Liver (tissue), 9 donors: ENCODE measurements around the gene UGT1A9. TPM values are rescaled to one million over a fixed set of nuclear protein-coding genes. Genes with fewer than 3 reads are reported as not detected.

Source experiments
- DNase-seq: peaks from one replicate; pipeline ENCODE4 v3.0.0-alpha.2; 2017; ENCODE audit warnings: low spot score
- H3K27ac ChIP-seq, 2 donors: one replicate each; pipeline ENCODE4 v1.7.0; 2013; ENCODE audit warnings: inconsistent platforms in 2 of 2, low read length in 2 of 2, control low read depth in 1 of 2, low read depth in 1 of 2, mild to moderate bottlenecking in 1 of 2
- H3K27me3 ChIP-seq, 4 donors: one replicate each; pipeline versions ENCODE4 v1.6.1 to v1.7.0; 2013; ENCODE audit warnings: low read length in 3 of 4, inconsistent platforms in 1 of 4, mild to moderate bottlenecking in 1 of 4, moderate library complexity in 1 of 4; ENCODE audit not compliant: control insufficient read depth in 4 of 4, insufficient read depth in 4 of 4
- H3K36me3 ChIP-seq, 4 donors: one replicate each; pipeline versions ENCODE4 v1.6.1 to v1.7.0; 2013; ENCODE audit warnings: low read length in 3 of 4, mild to moderate bottlenecking in 3 of 4, low read depth in 1 of 4, moderate library complexity in 1 of 4; ENCODE audit not compliant: control insufficient read depth in 4 of 4, insufficient read depth in 3 of 4
- H3K4me1 ChIP-seq, 4 donors: one replicate each; pipeline versions ENCODE4 v1.6.1 to v1.7.0; 2013; ENCODE audit warnings: low read length in 3 of 4, mild to moderate bottlenecking in 3 of 4, moderate library complexity in 1 of 4; ENCODE audit not compliant: control insufficient read depth in 4 of 4, insufficient read depth in 4 of 4
- H3K4me3 ChIP-seq, 3 donors: one replicate each; pipeline versions ENCODE4 v1.6.1 to v1.7.0; 2013; ENCODE audit warnings: low read length in 3 of 3, control low read depth in 1 of 3, low read depth in 1 of 3, mild to moderate bottlenecking in 1 of 3
- H3K9ac ChIP-seq, 2 donors: one replicate each; pipeline ENCODE4 v1.7.0; 2013; ENCODE audit warnings: low read length in 2 of 2, mild to moderate bottlenecking in 2 of 2, moderate library complexity in 2 of 2, control low read depth in 1 of 2, low read depth in 1 of 2
- H3K9me3 ChIP-seq, 4 donors: one replicate each; pipeline versions ENCODE4 v1.6.1 to v1.7.0; 2013; ENCODE audit warnings: low read length in 3 of 4; ENCODE audit not compliant: control insufficient read depth in 4 of 4
- ATF3 ChIP-seq: IDR thresholded peaks from 2 replicates; pipeline ENCODE4 v1.6.1; 2016; ENCODE audit warnings: antibody characterized with exemption
- CTCF ChIP-seq: fragments of 150-350 bp; IDR thresholded peaks from 2 replicates; pipeline ENCODE4 v1.5.1; 2017; ENCODE audit warnings: improper control_type of control experiment, low read depth, low read length; ENCODE audit not compliant: missing input control
- EGR1 ChIP-seq, 2 donors: IDR thresholded peaks; 2 replicates each; pipeline ENCODE4 v1.6.1; 2016 to 2018; ENCODE audit warnings: antibody characterized with exemption in 2 of 2, low read depth in 2 of 2
- FOXA1 ChIP-seq: IDR thresholded peaks from 2 replicates; pipeline ENCODE4 v1.6.1; 2016; ENCODE audit warnings: antibody characterized with exemption
- FOXA2 ChIP-seq: IDR thresholded peaks from 2 replicates; pipeline ENCODE4 v1.6.1; 2016; ENCODE audit warnings: antibody characterized with exemption
- GABPA ChIP-seq, 2 donors: IDR thresholded peaks in 1 of 2; conservative IDR thresholded peaks in 1 of 2; 2 replicates each; pipeline ENCODE4 v1.6.1; 2016; ENCODE audit warnings: antibody characterized with exemption in 2 of 2, mild to moderate bottlenecking in 1 of 2, moderate library complexity in 1 of 2
- JUND ChIP-seq, 2 donors: IDR thresholded peaks; 2 replicates each; pipeline ENCODE4 v1.6.1; 2016; ENCODE audit warnings: antibody characterized with exemption in 2 of 2
- MAX ChIP-seq: IDR thresholded peaks from 2 replicates; pipeline ENCODE4 v1.6.1; 2016; ENCODE audit warnings: antibody characterized with exemption
- NR2F2 ChIP-seq: IDR thresholded peaks from 2 replicates; pipeline ENCODE4 v1.6.1; 2016; ENCODE audit warnings: antibody characterized with exemption
- RAD21 ChIP-seq, 2 donors: IDR thresholded peaks; 2 replicates each; pipeline ENCODE4 v1.6.1; 2016; ENCODE audit warnings: antibody characterized with exemption in 2 of 2, mild to moderate bottlenecking in 2 of 2
- REST ChIP-seq: IDR thresholded peaks from 2 replicates; pipeline ENCODE4 v1.6.1; 2016; ENCODE audit warnings: antibody characterized with exemption, mild to moderate bottlenecking
- RXRA ChIP-seq, 2 donors: IDR thresholded peaks; 2 replicates each; pipeline ENCODE4 v1.6.1; 2017 to 2018; ENCODE audit warnings: antibody characterized with exemption in 2 of 2, mild to moderate bottlenecking in 1 of 2
- SP1 ChIP-seq: IDR thresholded peaks from 2 replicates; pipeline ENCODE4 v1.6.1; 2018; ENCODE audit warnings: antibody characterized with exemption, mild to moderate bottlenecking
- TAF1 ChIP-seq: conservative IDR thresholded peaks from 2 replicates; pipeline ENCODE4 v1.6.1; 2016; ENCODE audit warnings: antibody characterized with exemption, mild to moderate bottlenecking
- YY1 ChIP-seq: IDR thresholded peaks from 2 replicates; pipeline ENCODE4 v1.6.1; 2016; ENCODE audit warnings: antibody characterized with exemption, mild to moderate bottlenecking
- ZBTB33 ChIP-seq: IDR thresholded peaks from 2 replicates; pipeline ENCODE4 v1.6.1; 2016; ENCODE audit warnings: antibody characterized with exemption
- WGBS: extraction: QIAGEN DNeasy Blood & Tissue Kit; methylation state at CpG from one replicate; pipeline ENCODE4 v1.1.7; 2013; 5-methylcytosine and 5-hydroxymethylcytosine counted together
- polyA plus RNA-seq, 2 donors: library from polyadenylated mRNA; stranded (reverse) in 1 of 2; unstranded in 1 of 2; fragments of 200-250 nt in 1 of 2; fragments of >200 nt in 1 of 2; fragmentation: Nextera tagmentation in 1 of 2; extraction: Ambion mirVana in 1 of 2; gene quantifications; one replicate each; pipeline versions ENCODE4 v1.2.1 to v1.2.3, GENCODE V29; 2013 to 2015
- total RNA-seq, 2 donors: library from RNA; depleted of rRNA; stranded (reverse); fragments of >200 nt; gene quantifications; one replicate each; pipeline ENCODE4 v1.2.3, GENCODE V29; 2014
- donor health status: healthy.
- donor health status: healthy.
- donor health status: healthy.
- donor health status: healthy.
- donor health status: healthy.

Gene UGT1A9
- total and polyA plus RNA-seq, 4 donors: 14.3 to 62.3 (median 23.8) TPM; not detected in 1

GRCh38 chr2:233676046-233676445, 4.3 kb downstream of the UGT1A9 start:
- 83% methylated on average over 2 of the region's 2 CpGs for WGBS
- no peak overlapping the region for H3K4me3 ChIP-seq

More at GRCh38 chr2:233676046-233676445, 4.3 kb downstream of the UGT1A9 start:
- H3K9me3 ChIP-seq: no peaks in the 10 kb centered on the region
- TF ChIP-seq FOXA1 (no peak), JUND (IDR thresholded peaks at IDR 0.05) (no peak), NR2F2 (no peak), SP1 (no peak), RXRA (IDR thresholded peaks at IDR 0.05) (no peak), EGR1 (IDR thresholded peaks at IDR 0.05; ENCODE audit: low read depth in 2 of 2) (no peak), CTCF (no peak), MAX (no peak), ZBTB33 (no peak), TAF1 (no peak), RAD21 (IDR thresholded peaks at IDR 0.05) (no peak), GABPA (IDR thresholded peaks at IDR 0.05 in 1 of 2, conservative IDR thresholded peaks at IDR 0.05 in 1 of 2) (no peak), FOXA2 (no peak), REST (no peak), YY1 (no peak), ATF3 (no peak)
- no peaks in the 10 kb centered on the region for H3K27me3 ChIP-seq
- no peaks in the 10 kb centered on the region for H3K36me3 ChIP-seq
- H3K27ac ChIP-seq: no peak overlapping the region
- DNase-seq: no peak
- peaks cover 4 to 27% (median 20%) of the 10 kb centered on the region in 4 donors for H3K4me1 ChIP-seq
- H3K9ac ChIP-seq: no peak overlapping the region
